Measurements from ENCODE around the gene CAMKV. TPM values are rescaled to one million over a fixed set of nuclear protein-coding genes. Genes with fewer than 3 reads are reported as not detected.

Gene CAMKV
- total and polyA plus RNA-seq, 10 of the 15 experiments (the other 5 are each of a cell fraction or from before 2014, with no cell fraction given) = 0.06 to 0.20 TPM; not detected in 8

- SMC1A ChIA-PET (ENCODE audit: uncharacterized antibody, unreplicated experiment) = interaction anchor here (0.6 to 2.0 kb wide), 6 partner anchors 12 to 23 kb away, joined by 3 to 5 read pairs (median 3); partner anchors contain the start of genes INKA1 and UBA7
- Histone ChIP-seq H3K4me1 (ENCODE audit: control insufficient read depth, insufficient read depth, low read length) (no peaks in the 10 kb centered on the region), H3K9me3 (replicated peaks; ENCODE audit: control insufficient read depth, insufficient read depth, low read length) (no peaks in the 10 kb centered on the region), H3K27ac (ENCODE audit: control insufficient read depth, insufficient read depth) (no peak overlapping the region), H2AFZ (ENCODE audit: control insufficient read depth, low read depth, low read length) (no peak overlapping the region), H3K27me3 (replicated peaks in 1 of 2; ENCODE audit: control insufficient read depth in 2 of 2, insufficient read depth in 2 of 2, low read length in 1 of 2) (no peaks in the 10 kb centered on the region), H3K4me2 (ENCODE audit: control insufficient read depth, insufficient read depth) (no peak overlapping the region), H4K20me1 (ENCODE audit: control insufficient read depth, insufficient read depth) (no peaks in the 10 kb centered on the region), H3K9ac (ENCODE audit: control insufficient read depth, insufficient read depth, low read length) (no peak overlapping the region), H3K36me3 (ENCODE audit: control insufficient read depth in 2 of 2, insufficient read depth in 2 of 2, low read length in 1 of 2) (peaks cover 5 to 19% of the 10 kb centered on the region in 2 experiments; a peak in 3 of 4 replicates), H3K79me2 (ENCODE audit: control insufficient read depth, insufficient read depth, low read length) (no peaks in the 10 kb centered on the region), H3K4me3 (no peak overlapping the region)
- RAD21 ChIA-PET (ENCODE audit: unreplicated experiment) = interaction anchor here (1.2 to 1.7 kb wide), 2 partner anchors 13 to 23 kb away, joined by 3 to 5 read pairs; partner anchors contain the start of gene INKA1
- WGBS (ENCODE audit: insufficient coverage, insufficient replicate concordance, low lambda C conversion rate, missing lambda C conversion rate) = 97% methylated on average over 6 of the region's 6 CpGs
- BruUV-seq (replicated peaks) = no TSS peak
- POLR2A ChIA-PET = interaction anchor here (0.7 kb wide), 1 partner anchor 113 kb away, joined by 3 read pairs; no protein-coding TSS in a partner anchor
- TF ChIP-seq ETV6 (conservative IDR thresholded peaks at IDR 0.05 in 1 of 2, IDR thresholded peaks at IDR 0.05 in 1 of 2; ENCODE audit: borderline replicate concordance in 1 of 2, low read depth in 1 of 2) (no peak), MYC (IDR thresholded peaks at IDR 0.05; ENCODE audit: insufficient read depth, insufficient read length, insufficient replicate concordance, low read length, severe bottlenecking) (no peak), EZH2 (IDR thresholded peaks at IDR 0.05; ENCODE audit: borderline replicate concordance, control insufficient read depth, low read depth, low read length) (no peak), NKRF (conservative IDR thresholded peaks at IDR 0.05) (no peak), ZNF687 (IDR thresholded peaks at IDR 0.05) (no peak), CEBPZ (IDR thresholded peaks at IDR 0.05; ENCODE audit: low read depth, low read length) (no peak), EP300 (IDR thresholded peaks at IDR 0.05; ENCODE audit: borderline replicate concordance in 1 of 2, control insufficient read depth in 1 of 2, low read depth in 2 of 2, low read length in 2 of 2) (no peak), FOXM1 (IDR thresholded peaks at IDR 0.05; ENCODE audit: low read depth, low read length) (no peak)
- TF ChIP-seq, protein P1, sequence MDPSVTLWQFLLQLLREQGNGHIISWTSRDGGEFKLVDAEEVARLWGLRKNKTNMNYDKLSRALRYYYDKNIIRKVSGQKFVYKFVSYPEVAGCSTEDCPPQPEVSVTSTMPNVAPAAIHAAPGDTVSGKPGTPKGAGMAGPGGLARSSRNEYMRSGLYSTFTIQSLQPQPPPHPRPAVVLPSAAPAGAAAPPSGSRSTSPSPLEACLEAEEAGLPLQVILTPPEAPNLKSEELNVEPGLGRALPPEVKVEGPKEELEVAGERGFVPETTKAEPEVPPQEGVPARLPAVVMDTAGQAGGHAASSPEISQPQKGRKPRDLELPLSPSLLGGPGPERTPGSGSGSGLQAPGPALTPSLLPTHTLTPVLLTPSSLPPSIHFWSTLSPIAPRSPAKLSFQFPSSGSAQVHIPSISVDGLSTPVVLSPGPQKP (IDR thresholded peaks at IDR 0.05; ENCODE audit: low read depth, low read length) = no peak
- CTCF ChIA-PET = interaction anchor here (0.7 to 1.9 kb wide), 5 partner anchors 13 to 79 kb away, joined by 3 to 8 read pairs (median 4); partner anchors contain the start of gene INKA1
- FAIRE-seq (no peak), DNase-seq (ENCODE audit: low read depth, low spot score) (no peak), ATAC-seq (no peak)
- intact Hi-C loops (cut with micrococcal nuclease; ENCODE audit: unreplicated experiment) = no loop called here
- in situ Hi-C loops (cut with MboI) = no loop called here
These were observed 43.7 kb downstream of the CAMKV start for GRCh38 chr3:49826016-49826415.

Data from GM12878 (cell line).